SK-N-DZ (cell line): ENCODE measurements around the gene SNX21. TPM values are rescaled to one million over a fixed set of nuclear protein-coding genes. Genes with fewer than 3 reads are reported as not detected.
"Not testable (repeated sequence)": the region's sequence is repeated elsewhere in the genome, so short reads cannot be mapped to it uniquely, and the experiment has no call there.

ENCODE experiments used
- DNase-seq: peaks from one replicate; pipeline ENCODE4 v3.0.0-alpha.2; 2015; ENCODE audit warnings: low spot score
- polyA plus RNA-seq, 2 experiments: library from polyadenylated mRNA; depleted of rRNA; stranded (reverse); fragments of >200 nt; gene quantifications; 2 replicates each; pipeline ENCODE4 v1.2.3, GENCODE V29; 2014

Gene SNX21, protein sequence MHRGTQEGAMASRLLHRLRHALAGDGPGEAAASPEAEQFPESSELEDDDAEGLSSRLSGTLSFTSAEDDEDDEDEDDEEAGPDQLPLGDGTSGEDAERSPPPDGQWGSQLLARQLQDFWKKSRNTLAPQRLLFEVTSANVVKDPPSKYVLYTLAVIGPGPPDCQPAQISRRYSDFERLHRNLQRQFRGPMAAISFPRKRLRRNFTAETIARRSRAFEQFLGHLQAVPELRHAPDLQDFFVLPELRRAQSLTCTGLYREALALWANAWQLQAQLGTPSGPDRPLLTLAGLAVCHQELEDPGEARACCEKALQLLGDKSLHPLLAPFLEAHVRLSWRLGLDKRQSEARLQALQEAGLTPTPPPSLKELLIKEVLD
- polyA plus RNA-seq (2014; cell fraction: cytosol; rRNA removed), result 49.4 and 52.7 TPM in 2 replicates
- polyA plus RNA-seq (2014; cell fraction: nucleus; rRNA removed), result 27.5 and 36.5 TPM in 2 replicates

DNA sequence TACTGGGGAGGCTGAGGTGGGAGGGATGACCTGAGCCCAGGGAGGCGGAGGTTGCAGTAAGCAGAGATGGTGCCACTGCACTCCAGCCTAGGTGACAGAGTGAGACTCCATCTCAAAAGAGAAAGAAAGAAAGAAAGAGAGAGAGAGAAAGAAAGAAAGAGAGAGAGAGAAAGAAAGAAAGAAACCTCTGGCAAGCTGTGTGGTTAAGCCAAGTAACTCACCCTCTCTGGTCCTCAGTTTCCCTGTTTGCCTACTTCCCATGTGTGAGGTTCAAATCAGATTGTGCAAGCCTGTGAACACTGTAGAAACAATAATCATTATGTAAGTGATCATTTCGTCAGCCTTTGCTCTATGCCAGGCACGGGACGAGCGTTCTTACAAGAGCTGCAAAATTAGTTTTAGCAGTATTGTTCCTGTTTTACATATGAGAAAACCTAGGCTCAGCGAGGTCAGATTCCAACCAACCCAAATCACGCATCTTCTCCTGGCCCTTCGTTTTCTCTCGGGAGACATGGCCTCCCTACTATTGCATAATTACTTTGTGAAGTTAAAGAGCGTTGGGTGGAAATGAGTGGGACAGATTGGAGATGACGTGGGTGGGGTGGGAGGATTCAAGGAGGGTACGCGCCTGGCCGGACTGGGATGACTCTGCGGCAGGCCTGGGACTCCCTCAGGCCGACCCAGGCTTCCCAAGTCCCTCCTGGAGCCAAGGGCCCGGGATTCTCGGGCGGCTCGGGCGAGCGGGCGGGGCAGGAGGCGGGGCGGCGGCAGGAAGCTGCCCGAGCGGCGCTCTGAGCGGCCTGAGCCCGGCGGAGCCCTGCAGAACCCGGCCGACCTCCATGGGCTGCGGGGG lies at the start of gene SNX21:
Gene SNX21, plus strand, starts transcription at position 770 of the 853 bp plus-strand sequence. CDS start 121 bp downstream, outside the sequence.
- peak; percentile 90 for DNase-seq

DNA sequence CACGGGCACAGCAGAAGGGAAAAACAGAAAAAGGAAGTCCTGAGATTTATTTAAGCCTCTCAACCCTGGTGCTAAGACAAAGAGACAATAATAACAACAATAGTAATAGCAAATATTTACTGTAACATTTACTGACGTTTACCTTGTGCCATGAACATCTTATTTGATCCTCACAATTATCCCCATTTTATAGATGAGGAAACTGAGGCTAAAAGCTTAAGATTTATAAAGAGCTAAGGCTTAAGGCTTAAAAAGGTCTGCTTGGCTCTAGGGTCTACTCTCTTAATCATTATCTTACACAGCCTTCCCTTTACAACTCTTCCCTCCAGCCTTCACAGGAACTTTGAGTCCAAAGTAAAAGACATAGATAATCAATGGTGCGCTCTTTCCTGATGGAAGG lies 45.2 kb upstream of the SNX21 start:
- DNase-seq, result no peak

DNA sequence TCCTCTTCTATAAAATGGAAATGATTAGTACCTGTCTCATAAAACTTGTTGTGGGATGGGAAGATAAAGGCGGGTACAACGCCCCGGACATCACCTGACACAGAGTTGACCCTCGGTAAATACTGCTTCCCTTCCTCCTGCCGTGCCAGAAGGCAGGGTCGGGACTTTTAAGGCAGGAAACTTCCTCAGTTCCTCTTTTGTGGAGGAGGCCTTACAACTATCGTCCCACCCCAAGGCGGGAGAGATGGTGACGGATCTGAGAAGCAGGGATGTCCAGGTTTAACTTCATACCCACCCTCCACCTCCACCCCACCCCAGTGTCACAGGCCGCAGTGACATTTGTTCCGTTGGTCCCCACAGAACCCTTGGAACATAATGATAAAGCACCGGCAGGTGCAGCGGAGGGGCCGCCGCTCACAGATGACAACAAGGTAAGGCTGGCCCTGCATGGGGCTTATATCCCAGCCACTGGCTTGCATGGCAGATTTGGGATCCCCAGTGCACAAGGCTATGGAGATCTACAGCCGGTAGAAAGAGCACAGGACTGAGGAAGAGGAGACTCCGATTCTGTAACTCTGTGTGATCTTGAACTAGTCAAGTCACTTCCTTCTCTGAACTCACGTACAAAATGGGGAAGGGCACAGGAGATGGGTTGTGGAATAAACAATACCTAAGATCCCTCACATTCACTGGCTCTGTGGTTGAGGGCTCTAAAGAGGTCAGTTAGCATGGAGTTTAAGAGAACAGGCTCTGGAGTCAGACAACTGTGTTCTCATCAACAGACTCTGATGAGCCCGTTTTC lies 41.1 kb upstream of the SNX21 start:
- no peak for DNase-seq

DNA sequence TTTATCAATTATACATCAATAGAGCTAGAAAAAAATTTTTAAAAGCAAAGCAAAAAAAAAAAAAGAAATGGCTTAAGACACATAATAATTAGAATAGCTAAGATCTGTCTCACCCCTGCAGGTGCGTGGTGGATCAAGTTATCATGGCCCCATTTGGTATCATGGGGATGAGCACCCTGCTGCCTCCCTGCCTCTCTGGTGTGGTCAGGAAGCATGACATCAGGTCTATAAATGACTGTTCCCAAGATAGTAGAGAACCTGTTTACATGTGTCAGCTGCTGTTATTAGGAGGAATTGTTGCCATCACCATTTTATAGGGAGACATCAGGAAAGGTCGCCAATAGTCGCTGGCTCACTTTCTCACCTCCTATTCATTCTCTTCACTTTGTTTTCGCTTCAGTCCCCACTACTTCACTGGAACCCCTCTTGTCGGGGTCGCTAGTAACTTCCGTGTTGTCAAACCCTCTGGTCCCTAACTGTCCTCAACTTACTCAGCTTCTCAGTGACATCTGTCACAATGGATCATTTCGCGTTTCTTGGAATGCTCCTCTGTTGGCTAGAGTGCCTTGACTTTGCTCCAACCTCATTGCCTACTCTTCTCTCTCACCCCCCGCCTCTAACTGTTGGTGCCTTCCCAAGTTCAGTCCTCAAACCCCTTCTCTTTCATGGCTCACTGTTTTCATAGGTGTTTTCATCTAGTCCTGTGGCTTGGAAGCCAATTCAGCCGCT lies 37.1 kb upstream of the SNX21 start:
- DNase-seq, result no peak

DNA sequence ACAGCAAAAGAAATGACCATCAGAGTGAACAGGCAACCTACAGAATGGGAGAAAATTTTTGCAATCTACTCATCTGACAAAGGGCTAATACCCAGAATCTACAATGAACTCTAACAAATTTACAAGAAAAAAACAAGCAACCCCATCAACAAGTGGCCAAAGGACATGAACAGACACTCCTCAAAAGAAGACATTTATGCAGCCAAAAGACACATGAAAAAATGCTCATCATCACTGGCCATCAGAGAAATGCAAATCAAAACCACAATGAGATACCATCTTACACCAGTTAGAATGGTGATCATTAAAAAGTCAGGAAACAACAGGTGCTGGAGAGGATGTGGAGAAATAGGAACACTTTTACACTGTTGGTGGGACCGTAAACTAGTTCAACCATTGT lies 36.1 kb upstream of the SNX21 start:
- DNase-seq, result not testable (repeated sequence)

DNA sequence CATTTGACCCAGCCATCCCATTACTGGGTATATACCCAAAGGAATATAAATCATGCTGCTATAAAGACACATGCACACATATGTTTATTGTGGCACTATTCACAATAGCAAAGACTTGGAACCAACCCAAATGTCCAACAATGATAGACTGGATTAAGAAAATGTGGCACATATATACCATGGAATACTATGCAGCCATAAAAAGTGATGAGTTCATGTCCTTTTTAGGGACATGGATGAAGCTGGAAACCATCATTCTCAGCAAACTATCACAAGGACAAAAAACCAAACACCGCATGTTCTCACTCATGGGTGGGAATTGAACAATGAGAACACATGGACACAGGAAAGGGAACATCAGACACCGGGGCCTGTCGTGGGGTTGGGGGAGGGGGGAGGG lies 35.6 kb upstream of the SNX21 start:
- DNase-seq, result not testable (repeated sequence)

DNA sequence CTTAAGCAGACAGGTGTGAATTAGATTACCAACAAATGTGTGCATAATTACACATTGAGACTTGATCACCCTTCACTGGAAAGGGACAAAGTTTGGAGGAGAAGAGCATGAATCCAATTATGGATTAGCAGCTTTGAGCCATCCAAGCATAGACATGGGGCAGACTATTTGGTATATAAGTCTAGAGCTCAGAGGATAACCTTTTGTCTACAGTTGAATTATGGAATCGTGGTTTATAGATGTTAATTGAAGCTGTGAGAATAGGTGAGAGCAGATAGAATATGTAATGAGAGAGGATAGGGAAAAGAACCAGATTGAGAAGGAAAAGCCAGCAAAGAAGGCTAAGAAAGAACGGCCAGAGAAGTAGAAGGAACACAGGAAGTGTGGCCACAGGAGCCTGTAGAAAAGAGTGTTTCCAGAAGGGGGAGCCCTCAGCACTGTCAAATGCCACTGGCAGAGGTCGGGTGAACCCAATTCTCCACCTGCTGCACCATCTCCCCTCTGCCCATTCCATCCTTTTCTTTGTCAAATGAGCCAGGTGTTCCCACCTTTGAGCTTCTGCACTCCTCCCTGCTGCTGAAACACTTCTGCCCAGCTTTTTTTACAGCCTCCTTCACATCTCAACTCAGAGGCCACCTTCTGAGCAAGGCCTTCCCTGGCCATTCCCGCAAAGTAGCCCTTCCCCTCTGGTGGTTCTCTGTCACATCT lies 34.5 kb upstream of the SNX21 start:
- peak; percentile 71 for DNase-seq

DNA sequence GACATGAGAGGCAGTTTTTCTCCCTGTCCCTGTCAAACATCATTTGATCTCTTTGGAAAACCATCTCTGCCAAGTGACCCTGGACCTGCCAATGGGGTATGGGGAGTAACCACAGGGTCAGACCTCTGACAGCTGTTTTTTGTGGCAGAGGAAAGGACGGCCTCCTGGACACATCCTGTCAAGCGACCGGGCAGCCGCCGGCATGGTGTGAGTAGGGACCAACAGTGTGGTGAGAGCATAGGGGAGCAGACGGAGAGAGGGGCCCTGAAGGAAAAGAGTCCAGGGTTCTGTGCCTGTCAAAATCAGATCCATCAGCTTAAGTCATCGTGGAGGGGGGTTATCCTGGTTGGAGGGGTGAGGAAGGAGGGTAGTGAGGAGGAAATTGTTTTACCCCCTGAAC lies 31.7 kb upstream of the SNX21 start:
- DNase-seq, result no peak

DNA sequence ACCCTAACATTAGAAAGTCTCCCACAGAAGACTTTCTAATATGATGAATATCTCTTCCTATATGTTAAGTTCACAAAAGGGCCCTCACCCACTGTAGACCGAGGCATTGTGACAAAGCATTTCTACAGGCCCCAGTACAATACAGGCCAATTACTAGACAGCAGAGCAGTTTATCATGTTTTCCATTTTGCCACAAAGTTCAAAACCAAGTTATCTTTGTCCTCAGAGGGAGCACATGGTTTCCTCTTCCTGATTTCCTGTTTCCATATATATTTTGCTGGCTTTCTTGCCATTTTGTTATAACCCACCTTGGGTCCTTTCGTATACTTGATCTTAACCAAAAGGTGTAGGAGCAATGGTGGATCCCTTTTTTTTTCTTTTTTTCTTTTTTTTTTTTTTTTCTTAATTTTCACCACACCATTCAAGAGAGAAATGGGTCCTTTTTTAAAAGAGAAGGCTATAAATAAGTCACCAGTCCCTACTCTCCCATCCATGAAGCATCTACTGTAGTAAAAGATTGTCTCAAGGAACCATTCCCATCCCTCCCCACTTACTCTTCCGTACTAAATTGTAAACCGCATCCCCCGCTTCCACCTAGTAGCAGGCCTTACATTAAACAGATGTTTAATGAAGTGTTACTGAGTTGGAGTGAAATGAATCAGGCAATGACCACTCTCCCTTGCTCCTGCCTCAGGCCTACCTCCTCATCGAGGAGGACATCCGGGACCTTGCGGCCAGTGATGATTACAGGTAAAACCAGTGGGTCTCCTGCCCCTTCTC lies 23.2 kb upstream of the SNX21 start:
- no peak for DNase-seq

DNA sequence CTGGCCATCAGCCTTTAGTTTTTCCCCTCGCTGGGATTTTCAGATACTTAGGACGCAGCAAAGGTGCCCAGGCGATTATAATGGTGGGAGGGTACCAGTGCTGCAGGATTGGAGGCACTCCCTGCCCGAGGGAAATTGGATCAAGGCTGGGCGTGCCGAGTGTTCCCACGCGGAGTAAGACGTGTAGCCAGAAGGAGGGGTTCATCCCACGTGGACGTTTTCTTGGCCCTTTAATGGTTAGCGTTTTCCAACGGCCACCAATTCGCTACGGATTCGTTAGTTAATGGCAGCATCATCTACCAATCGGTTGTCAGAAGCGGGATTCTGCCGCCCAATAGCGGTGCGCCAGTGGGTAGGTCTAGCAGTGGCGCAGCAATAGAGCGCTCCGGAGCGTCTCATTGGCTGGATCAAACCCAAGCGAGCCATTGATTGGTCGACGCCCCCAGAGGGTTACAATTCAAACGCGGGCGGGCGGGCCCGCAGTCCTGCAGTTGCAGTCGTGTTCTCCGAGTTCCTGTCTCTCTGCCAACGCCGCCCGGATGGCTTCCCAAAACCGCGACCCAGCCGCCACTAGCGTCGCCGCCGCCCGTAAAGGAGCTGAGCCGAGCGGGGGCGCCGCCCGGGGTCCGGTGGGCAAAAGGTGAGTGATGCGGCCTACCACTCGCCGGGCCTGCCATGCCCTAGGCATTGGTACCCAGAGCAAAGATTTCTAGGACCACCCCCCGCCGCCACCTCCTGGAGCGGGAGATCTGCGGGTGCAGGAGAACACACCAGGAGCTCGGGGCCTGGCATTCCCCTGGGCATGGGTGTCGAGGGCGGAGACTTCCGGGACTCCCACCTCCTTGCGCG lies 21.2 kb upstream of the SNX21 start, which contains the start of gene UBE2C:
Gene UBE2C, plus strand, starts transcription at position 488 of the 849 bp plus-strand sequence. Its CDS starts 52 bp downstream, at position 540.
- peak; percentile 100 for DNase-seq

DNA sequence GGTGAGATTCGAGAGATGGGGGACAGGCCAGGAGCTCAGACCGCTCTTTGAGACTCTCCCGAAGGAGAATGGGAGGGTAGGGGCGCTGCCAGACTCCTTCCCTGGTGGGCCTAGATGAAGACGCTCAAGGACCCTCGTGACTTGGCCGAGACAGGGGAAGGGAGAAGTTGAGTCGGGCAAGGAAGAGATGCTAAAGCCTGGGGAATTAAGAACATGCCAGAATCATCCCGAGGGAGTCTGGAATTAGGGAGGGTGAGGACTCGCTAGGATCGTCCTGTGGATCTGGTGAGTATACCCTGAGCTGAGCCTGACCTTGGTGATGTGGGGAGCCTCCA lies 20.6 kb upstream of the SNX21 start:
- DNase-seq, result no peak

DNA sequence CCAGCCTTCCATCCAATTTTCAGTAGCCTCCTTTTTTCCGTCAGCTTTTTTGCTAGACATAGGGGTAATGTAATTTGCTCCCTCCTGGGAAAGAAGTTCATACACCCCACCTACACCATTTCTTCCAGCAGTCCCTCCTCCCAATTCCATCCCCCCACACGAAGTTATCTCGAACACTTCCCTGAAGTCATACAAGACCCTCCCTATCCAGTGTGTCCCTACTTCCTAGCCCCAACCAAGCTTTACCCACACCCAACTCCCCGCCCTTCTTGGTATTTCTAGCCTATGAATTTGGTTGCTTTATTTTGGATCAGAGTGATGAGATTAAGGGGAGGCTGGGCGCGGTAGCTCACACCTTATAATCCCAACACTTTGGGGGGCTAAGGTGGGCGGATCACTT lies 20.1 kb upstream of the SNX21 start:
- DNase-seq, result no peak

DNA sequence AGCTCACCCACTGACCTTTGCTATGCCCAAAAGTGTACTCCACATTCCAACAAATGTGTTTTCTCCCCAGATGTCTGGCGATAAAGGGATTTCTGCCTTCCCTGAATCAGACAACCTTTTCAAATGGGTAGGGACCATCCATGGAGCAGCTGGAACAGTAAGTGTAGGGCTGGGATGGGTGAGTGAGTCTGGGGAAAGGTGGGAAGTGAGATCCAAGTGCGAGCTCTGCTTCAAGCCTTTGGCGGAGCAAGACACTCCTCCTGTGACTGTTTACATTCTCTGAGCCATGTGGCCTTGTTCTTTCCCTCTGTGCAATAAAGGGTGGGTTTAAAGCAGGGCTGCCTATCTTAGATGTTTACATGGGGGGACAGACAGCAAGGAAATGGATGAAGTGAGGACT lies 19.3 kb upstream of the SNX21 start:
- no peak for DNase-seq

DNA sequence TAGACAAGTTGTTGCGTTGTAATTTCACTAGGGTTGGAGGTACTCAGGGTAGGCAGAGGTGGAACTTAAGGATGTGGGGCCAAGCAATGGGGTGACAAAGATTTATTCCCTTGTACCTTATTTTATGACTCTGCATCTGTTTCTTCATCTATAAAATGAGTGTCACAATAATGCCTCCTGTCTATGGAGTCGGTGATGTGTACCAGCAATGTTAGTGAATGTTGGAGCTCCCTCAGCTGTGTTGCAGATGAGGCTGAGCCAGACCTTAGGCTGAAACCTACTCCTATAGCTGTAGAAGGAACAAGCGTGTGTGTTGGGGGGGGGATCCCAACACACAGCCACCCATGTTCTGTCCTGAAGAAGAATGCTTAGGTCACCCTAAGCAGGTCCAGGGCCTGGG lies 16.6 kb upstream of the SNX21 start:
- no peak for DNase-seq

DNA sequence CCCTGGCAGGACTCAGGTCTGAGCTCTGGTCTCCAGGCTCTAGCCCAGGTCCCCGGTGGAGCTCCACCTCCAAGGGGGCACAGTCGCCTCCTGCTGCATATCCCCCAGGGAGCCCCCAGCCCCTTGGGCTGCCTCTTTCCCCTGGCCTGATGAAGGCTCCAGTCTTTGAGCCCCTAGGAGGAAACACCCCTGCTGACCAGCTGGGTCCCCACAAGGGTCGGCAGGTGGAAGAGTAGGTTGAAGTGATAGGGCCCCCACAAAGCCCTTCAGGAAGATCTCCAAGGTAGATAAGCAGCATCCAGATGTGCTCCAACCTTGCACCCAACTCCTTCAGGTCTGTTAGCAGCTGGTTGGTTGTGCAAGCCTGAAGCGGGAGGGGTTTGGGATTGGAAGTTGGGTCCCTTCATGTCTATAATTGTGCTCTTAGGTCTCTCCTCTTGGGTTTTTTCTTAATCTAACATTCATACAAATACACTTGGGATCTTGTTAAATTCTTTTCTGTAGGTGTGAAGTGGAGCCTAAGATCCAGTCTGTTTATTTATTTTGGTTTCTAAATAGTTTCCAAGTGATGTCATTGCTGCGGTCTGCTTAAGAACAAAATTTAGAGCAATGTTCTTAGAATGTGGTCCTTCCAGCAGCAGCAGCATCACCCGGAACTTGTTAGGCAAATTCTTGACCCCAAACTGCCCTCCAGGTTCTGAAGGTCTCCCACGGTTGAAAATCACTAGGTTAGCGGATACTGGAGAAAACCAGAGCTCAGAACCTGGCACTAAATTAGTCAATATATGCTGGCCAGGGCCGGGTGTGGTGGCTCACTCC lies 16.0 kb upstream of the SNX21 start:
- no peak for DNase-seq

DNA sequence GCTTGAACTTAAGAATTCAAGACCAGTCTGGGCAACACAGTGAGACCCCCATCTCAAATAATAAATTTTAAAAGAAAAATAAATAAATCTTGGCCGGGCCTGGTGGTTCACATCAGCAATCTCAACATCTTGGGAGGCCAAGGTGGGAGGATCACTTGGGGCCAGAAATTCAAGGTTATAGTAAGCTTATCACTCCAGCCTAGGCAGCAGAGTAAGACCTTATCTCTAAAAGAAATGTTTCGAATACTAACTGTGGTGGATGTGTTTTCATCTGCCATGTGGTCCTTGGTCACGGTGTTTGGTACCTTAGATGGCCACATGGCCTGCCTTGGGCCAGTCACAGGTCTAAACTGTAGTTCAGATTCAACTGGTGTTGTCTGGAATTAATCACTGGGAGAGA lies 15.4 kb upstream of the SNX21 start:
- no peak for DNase-seq

DNA sequence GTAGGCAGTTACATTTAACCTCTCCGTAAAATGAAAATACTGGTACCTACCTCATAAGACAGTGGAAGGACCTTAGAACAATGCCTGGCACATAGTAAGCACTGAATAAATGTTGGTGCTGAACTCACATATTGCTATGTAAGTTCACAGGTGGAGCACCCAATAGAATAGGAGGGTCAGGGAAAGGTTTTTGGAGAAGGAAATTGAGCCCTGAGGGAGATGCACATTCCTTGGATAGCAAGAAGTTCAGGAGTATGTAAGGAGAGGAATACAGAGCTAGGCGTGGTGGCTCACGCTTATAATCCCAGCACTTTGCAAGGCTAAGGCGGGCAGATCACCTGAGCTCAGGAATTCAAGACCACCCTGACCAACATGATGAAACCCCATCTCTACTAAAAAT lies 14.1 kb upstream of the SNX21 start:
- DNase-seq, result no peak

DNA sequence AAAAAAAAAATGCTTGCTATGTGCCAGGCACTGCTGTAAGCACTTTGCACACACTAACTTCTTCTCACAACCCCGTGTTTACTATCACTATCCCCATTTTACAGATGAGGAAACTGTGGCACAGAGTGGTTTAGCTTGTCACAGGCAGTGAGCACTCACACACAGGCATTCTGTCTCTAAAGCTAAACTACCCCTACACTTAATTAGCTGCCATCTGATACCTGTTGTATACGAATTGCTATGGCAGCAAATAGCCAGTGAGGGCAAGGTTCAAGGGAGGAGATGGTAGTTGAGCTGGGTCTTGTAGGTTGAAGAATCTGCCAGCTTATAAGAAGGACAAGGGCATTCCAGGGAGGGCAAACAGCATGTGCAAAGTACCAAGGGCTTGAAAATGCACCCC lies 11.7 kb upstream of the SNX21 start:
- DNase-seq, result no peak
